GM10847 (cell line): Measurements from ENCODE around the gene TPCN2.

Experiments
- POLR2A ChIP-seq: IDR thresholded peaks from 2 replicates; pipeline ENCODE4 v1.6.1; 2011; ENCODE audit not compliant: insufficient read length; ENCODE audit errors: extremely low read depth

The TPCN2 gene

DNA sequence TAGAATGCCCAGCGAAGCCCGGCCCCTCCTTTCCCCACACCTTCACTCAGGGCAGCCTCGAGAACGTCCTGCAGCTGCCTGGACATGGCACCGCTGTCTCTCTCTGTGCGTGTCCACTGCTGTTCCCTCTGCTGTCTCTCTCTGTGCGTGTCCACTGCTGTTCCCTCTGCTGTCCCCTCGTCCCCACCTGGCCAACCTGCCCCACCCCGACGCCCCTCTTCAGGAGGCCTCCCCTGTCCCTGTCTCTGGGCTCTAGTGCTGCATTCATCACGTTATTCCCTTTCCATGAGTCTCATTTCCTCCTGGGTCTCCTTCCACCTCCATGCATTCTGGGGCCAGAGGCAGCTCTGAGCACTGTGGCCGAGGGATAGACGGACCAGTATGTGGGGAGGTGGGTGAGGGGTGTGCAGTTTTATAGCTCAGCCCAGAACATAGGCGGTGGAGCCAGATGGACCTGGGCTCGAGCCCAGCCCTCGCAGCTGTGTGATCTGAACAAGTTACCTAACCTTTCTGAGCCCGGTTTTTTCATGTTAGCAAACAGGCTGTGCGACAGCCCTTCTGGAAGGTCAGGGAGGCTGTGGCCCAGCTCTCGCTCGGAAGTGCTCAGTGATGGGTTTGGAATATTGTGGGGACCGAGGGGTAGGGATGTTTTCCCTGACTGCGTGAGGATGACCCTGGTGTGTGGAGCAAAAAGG, 65.1 kb downstream of the TPCN2 start:
- TF ChIP-seq POLR2A, result no peak

DNA sequence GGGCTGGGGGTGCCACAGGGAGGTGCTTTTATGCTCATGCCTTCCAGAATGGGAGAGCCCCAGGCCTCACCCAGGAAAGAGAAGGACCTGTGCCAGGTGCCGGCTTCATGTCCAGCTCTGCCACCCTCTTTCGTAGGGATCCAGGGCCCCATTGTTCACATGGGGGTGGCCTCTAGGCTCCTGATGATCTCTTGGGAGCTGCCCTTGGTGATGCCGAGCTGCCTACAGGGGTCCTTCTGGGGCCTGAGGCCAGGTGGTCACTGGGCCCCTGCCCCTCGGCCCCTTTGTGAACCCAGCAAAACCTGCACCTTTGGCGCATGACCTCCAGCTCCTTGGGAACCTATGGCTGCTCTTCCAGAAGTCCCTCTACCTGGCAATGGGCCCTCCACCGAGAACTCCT, 65.6 kb downstream of the TPCN2 start:
- no peak for TF ChIP-seq POLR2A

DNA sequence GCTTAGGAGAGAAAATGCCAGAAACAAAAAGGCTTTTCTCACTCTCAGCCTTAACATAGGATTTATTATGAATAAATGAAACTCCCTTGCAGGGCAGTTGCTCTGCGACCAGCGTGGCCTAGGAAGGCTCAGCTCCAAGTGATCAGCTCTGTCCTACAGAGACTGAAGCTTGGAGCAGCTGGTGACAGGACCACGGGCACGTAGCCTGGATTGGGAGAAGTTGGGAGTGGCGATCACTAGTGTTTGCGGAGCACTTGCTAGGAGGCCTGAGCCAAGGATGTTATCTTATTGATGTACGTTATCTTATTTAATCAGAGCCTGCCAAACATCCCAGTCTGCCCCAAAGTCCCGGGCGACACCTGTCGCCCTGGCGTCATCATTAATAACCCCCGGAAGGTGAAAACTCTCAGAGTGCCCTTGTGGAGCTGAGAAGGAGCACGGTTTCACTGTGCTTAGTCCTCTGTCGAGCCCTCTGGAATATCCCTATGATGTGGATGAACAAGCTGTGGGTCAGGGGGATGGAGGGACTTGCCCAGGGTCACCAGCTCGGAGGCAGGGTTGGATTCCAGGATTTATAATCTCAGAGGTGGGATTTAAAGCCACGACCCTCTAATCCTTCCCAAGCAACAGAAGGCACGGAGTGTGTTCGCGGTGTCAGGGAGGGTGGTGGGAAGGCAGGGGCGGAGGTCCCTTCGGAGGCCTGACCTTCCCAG, 66.2 kb downstream of the TPCN2 start:
- no peak for TF ChIP-seq POLR2A

DNA sequence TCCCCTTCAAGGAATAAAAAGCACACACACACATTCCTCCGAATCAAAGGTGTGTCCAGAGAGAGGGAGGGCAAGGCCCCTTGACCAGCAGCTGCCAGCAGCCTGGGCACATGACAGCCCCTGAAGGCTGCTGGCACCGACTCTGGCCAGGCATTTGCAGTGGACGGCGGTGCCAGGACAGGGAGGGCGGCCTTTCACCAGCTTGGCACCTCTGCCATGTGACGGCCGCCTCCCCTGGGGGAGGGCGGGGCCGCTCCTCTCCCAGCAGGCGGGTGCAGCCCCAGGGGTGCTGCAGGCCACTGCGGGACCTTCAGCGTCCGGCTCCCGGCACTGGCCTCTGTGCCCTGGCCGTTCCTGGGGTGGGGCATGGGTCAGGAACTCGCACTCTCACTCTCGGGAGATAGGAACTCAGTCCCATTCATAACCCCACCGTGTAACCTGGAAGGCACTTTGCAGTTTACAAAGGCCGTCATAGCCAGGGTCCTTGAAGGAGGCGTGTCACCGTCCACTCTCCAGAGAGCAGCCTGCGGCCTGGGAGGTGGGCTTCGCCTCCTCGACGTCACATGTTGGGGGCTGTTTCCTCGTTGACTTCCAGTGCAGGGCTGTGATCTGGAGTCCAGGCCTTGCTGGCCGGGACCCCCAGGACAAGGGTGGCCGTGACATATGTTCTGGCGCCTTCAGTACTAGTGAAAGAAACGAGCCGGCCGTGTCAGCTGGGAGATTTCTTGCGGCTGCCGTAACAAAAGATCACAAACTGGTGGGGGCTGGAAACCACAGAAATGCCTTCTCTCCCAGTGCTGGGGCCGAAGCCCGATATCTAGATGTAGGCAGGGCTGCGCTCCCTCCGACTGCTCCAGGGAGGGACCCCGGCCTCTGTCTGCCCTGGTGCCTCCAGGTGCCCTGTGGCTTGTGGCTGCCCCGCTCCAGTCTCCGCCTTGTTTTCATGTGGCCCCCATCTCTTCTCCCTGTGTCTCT, 67.1 kb downstream of the TPCN2 start:
- no peak for TF ChIP-seq POLR2A

DNA sequence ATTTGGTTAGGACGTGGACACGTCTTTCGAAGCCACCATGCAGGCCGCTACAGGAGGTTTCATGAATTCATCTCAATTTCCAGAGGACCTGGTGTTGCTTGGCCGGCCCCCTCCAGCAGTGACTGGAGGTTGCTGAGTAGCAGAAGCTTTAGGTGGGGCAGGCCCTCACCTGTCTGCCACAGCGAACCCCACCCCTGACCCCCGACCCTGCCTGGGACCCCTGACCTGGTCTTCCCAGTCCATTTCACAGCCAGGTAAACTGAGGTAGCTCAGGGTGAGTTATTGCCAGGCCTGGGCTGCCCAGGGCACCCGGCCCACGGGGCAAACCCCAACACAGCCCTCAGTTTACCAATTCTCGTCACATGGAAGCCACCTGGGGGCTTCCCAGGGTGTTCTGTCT, 67.9 kb downstream of the TPCN2 start:
- no peak for TF ChIP-seq POLR2A

DNA sequence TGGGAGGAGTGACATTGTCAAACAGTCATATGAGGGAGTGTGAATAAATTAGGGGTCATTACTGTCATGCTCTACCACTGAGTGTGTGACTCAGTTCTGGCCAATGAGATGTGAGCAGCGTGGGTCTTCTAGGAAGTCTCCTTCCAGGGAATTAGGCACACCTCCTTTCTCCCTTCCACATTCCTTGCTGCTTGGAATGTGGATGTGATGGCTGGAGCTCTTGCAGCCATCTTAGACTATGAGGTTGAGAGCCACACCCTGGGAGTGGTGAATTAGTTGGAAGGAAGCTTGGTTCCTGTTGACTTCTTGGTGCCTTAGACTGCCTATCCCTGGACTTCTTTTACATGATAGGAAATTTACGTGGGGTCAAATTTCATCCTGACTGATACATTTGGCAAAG, 70.5 kb downstream of the TPCN2 start:
- TF ChIP-seq POLR2A, result no peak

DNA sequence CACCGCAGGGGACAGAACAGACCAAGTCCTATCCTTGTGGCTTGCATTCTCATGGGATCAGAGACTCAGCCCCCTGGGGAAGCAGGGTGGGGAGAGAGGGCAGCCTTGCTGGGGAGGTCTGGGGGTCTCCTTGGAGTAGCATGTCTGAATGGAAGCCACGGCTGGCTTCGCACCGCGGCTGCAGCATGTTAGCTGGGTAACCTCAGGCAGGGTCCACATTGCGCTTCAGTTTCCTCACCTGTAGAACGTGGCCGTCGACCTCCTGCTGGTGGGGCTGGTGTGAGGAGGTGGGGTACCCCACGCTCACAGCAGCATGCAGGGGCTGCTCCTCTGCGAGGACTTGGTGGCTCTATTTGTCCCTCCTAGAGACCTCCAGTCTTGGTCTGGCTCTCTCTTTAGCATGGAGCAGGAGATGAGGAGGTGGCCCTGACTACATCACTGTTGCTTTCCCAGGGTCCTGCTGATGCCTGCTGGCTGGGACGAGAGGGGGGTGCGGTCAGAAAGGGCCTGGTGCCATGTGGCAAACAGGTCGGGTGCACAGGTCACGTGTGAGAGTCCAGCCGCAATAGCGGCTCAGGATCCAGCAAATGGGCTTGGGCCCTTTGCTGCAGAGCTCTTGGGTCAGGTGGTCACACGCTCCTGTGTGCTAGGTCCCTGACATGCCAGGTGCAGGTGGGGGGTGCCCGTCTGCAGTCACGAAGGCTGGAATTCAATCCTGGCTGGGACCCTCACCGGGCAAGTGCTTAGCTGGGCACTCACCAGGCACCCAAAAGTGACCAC, 71.6 kb downstream of the TPCN2 start:
- no peak for TF ChIP-seq POLR2A

DNA sequence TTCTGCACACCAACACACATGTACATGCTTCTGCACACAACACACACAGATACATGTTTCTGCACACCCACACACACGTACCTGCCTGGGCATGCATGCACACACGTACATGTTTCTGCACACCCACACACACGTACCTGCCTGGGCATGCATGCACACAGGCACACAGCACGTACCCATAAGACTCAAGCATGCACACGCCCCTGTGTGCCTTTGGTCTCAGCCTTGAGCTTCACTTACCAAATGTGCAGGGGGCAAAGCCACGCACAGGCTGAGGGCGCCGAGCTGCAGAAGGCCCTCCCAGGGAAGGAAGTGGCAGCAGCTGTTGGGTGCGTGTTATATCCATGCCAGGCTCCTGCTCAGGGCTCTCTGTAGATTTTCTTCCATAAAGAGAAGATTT, 72.3 kb downstream of the TPCN2 start:
- TF ChIP-seq POLR2A, result no peak

DNA sequence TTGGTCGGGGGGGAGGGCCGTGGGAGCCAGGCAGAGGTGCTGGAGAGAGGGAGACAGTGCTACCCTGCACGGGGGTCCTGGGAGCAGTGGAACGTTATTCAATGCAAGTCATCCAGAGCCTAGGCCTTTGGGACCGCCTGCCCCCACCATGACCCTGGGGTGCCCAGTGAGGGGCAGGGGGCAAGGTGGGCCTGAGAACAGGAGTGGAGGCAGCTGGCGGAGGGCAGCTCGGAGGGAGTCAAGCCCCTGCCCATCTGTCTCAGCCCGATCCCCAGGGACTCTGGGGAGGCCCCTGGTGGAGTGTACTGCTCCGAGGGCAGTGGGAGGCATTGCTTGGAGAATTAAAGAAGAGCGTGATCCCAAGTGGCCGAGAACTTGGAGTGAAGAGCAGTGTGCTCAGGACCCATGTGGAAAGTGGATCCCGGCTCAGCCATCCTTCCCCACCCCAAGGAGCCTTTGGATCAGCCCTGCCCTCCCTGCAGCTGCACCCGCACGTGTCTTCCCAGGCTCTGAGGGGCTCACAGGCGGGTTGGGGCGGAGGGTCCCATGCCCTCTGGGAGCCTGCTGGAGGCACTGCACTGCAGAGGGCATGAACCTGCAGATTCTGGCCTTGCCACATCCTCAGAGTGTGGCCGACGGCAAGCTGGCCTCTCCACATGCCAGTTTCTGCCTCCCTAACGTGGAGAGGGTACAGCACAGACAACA, 73.0 kb downstream of the TPCN2 start:
- TF ChIP-seq POLR2A, result no peak

DNA sequence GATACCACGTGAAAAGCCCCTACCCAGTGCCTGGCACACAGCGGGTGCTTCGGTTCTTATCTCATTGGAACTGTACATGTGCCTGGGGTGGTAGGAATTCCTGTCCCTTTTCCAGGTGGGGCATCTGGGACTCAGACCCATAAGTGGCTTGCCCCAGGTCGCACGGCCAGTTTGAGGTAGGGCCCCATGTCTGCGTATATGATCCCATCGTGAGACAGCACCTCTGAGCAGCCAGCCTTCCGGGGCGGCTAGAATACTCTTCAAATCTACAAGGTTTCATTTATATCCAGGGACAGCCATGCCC, 73.5 kb downstream of the TPCN2 start:
- TF ChIP-seq POLR2A, result no peak

DNA sequence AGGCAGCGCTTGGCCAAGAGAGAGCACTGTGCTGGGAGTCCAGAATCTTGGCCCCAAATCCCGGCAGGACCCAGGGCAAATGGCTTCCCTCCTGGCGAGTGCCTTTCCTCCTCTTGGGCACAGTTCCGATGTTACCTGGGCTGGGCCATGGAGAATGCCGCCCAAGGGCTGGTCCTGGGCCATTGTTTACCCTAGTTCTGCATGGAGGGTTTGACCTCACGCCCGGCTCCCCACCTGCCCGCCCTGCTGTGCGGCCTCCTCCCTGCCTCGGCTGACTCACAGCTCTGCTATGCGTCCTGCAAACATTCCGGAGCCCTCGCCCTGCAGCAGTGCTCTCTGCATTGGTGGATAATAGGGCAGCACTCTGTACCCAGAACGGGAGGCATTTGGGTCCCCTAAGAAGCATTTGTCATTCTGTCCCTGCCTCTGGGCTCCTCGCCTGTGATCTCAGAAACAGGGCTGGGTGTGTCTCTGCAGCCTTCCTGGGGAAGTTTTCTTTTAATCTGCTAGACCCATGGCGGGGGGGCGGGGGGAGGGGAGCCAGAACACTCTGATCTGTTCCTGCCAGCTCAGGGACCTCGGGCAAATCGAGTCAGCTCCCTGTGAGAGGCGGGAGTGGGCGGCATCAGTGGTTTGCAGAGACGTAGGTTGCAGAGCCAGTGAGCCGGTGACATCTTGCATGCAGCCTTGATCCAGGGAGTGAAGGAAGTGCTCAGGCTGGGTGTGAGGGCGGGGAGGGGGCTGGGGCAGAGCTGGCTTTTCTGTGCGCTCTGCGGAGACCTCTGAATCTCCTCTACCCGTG, 74.1 kb downstream of the TPCN2 start:
- no peak for TF ChIP-seq POLR2A

DNA sequence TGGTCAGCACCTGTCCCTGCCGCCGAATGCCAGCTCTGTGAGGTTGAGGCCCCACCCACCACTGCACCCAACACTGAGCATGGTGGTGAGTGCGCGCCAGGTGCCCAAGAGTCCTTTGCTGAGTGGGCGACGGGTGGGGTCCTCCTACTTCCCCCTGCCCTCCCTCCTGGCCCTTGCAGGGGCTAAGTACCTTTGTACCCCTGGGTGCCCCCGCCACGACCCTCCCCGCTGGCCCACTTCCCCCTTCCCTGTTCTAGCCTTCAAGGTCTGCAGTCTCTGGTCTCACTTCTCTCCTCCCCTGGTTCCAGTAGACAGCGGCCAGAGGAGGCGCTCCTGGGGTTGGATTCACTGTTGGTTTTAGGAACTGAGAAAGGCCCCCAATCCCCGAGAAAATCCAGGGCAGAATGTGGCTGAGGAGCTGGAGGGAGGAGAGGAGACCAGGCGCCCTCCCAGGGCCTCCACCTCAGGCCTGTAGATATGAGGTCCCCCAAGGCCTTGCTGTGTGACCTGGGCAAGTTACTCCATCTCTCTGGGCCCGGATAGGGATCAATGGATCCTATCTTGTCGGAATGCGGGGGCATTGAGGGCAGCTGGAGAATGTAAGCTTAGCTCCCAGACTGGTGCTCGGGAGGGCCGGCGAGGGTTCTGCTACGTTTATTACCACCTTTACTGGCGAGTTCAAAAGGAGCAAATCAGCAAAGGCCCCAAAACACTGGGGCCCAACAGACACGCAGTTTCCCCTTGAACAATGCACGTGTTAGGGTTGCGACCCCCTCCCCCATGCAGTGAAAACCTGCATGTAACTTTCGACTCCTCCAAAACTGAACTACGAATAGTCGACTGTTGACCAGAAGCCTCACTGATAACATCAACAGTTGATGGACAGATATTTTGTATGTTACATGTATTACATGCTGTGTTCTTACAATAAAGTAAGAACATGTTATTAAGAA, 75.1 kb downstream of the TPCN2 start:
- no peak for TF ChIP-seq POLR2A

DNA sequence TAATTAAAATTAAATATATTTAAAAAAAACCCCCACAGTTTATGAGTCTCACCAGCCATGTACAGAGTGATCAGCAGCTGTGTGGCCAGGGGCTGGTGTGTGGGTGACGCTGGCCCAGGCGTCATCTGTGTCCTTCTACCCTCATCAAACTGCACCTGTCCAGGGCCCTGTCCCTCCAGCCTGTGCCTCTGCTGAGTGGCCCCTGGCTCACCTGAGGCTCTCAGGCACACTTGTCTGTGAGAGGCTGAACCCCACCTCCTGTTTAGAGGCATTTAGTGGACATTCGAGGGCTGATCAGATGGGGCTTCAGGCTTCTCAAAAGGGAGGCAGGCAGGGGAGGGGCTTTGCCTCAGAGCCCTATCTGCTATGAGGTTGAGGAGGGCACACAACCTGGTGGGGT, 77.1 kb downstream of the TPCN2 start:
- no peak for TF ChIP-seq POLR2A

DNA sequence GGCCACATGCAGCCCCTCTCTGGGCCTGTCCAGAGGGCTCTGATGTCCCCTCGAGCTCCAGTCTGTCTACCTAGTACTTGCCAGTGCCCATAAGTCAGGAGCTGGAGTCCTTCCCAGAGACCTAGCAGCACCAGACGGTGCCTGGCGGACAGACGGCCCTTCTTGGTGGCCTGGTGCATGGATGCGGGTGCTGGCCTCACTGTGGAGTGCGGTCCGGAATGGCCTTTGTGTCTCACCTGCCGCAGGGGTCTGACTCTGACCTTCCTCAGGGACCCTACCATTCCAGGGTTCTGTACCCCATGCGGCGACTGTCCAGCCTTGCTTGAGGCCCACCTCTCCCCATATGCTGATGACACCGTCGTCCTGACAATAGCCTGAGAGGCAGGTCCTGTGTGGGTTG, 77.6 kb downstream of the TPCN2 start:
- TF ChIP-seq POLR2A, result no peak
